Stimulated activated CD4-positive, alpha-beta T cell treated with anti-CD3 and anti-CD28 coated beads, TNF-alpha, amount 100 ng/mL, for 48 hours (primary cell): Measurements from ENCODE around the gene WNT16.

Experiments
- DNase-seq, 3 donors: peaks; one replicate each; pipeline ENCODE4 v3.0.0-alpha.2; 2020; ENCODE audit warnings: low read depth in 3 of 3

WNT16 gene

DNA sequence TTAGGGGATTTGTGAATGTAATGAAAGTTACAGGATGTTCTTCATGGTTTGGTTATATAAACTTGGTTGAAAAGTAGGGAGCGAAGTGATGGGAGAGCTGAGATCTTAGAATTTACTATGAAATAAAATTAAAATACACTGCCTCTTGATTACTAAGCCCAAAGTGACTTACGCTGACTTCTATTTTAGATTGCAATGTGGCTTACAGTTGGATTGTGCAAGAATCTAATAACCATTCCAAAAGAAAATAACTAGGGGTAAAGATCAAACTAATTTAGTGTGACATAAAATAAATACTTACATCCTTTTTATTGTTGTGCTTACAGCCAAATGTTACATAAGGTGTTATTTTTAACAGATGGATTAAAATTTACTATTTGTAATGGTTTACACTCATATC, 15.3 kb downstream of the WNT16 start:
- no peak for DNase-seq

DNA sequence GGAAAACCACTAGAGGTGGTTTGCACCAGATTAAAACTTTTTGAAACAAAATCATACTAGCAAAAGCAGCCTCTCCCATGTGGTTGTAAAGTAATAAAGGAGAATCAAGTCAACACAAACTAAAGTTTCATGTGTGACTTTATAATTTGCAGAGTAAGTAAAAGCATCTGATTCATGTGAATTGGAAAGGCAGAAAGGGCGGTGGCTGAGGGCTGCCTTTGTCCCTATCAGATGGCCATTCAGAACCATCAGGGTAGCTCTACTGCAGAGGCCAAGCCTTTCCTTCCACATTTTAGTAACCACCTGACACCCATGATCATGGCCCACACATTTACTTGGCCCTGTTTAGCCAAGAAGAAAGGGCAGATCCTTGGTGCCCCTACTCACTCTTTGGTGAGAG, 15.7 kb downstream of the WNT16 start:
- DNase-seq: no peak

DNA sequence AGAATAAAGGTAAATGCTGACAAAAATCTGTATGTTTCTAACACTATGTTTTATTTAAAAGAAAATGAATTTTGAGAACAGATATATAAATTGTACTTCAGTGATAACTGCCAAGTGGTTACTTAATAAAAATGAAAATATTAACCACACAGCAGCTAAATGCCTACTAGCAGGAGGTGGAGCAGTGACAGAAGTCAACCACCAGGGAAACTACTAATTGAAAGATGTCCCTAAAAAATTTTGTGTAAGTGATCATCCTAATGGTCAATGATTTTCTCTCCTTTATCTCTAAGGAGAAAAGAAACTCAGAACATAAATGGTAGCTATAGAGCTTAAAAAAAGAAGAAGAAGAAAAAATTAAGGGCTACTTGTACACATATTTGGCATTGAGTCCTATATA, 22.9 kb downstream of the WNT16 start:
- no peak for DNase-seq

DNA sequence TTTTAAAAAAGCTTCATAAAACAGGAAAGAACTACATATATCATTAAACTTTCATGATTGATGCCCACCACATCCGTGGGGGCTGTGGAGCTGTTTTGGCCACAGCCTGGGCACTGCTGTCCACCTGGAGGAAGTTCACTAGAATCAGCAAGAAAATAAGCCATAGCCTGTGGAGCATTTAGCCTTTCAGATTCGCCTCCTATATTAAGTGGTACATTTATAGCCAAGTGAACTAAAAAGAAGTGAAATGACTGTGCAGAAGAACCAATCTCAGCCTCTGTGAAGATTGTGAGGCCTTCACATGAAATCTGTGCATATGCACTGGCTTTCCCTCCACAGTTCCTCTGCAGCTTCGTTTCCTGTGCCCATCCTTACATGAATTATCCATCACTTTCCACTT, 23.5 kb downstream of the WNT16 start:
- no peak for DNase-seq

DNA sequence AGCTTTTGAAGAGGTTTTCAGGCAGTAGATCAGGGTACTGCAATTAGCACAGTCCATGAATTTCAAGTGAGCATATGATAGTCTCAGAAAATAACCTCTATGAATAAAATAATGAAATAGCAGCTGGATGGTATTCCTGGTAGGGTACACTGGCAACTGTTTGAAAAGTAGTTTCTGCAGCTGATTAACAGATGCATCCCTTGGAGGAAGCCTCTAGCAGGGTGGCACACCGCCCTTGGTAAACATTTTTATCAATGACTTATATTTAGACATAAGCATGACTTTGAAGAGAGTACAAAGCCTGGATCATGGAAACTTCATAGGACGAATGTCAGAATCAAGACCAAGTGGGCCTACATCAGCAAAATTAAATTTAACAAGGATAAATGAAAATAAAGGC, 26.8 kb downstream of the WNT16 start:
- no peak for DNase-seq

DNA sequence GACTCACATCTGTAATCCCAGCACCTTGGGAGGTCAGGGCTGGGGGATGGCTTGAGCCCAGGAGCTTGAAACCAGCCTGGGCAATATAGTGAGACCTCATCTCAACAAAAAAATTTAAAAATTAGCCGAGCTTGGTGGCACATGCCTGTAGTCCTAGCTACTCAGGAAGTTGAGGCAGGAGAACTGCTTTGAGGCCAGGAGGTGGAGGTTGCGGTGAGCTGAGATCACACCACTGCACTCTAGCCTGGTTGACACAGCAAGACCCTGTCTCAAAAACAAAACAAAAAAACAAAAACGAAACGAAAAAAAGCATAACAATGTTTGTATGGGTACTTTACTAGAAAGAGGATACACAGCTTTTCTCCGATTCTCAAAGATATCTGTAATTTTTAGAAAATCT, 31.8 kb downstream of the WNT16 start:
- no peak for DNase-seq

DNA sequence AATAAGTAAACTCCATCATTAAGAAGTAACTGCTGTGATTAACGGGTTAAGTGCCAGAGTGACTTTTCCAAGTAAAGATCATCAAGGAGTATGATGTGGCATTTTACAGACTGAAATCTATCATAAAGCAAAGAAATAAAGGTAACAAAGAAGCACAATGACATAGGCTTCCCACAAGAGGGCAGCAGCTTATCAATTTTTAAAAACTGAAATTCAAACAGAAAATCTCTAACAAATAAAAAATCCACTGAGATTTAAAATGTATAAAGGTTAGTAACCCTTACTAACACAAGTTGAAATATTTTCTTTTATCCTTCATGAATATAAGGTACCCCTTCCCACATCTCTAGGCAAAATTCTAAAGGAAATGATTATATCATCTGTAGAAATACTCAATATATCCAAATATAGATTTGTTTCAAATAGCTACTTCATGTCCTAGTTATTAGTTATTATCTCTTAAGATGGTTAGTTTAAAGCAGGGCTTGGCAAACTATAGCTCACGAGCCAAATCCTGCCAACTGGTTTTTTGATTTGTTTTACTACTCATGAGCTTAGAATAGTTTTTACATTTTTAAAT, 38.1 kb downstream of the WNT16 start:
- peak in 1 of 3 donors; percentile 16 for DNase-seq

DNA sequence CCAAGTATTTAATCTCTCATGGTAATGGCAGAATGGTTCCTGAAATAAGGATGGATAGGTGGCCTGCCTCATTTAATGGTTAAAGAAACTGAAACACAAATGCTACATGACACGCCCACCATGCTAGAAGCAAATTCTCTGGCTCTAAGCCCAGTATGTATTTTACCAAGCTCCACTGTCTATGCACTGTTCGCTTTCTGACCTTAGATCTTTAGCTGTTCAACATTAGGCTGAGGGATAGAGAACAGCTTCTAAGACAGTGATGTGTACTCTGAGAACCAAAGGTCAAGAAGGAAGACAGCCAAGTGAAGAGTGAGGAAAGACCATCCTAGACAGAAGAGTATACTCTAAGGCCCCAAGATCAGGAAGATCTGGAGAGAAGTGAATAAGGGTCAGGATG, 40.7 kb downstream of the WNT16 start:
- no peak for DNase-seq

DNA sequence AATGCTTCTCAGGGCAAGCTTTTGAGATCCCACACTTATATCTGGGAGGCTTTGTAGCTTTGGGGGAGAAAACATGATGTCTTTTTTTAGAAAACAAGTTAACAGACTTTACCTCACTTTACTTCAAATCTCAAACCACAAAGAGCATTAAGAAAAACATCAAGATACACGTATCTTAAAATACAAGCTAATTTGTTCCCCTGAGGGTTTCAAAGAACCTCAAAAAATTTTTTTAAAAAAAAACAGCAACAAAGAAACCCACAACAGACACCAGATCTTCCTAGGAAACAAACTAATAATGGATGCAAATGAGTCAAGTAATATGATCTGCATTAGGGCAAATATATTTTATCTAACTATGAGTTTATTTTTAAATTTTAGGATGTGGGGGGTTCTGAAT, 42.6 kb downstream of the WNT16 start:
- no peak for DNase-seq

DNA sequence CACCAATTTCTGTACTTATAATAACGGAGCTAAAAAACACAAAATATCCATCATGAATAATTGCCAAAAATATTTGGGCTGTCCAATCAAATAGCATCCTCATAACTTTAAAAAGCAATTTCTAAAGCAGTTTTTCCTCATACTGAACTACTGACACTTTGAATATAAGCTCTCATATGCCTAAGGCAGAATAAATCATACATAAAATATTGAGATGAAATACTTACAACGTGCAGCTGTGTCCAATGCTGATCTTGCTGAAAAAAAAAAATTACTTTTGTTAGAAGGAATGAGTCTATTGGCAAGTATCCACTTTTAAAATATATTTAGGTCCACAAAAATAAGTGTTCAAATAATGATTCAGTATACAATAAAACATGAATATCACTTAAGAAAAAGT, 43.1 kb downstream of the WNT16 start:
- no peak for DNase-seq

DNA sequence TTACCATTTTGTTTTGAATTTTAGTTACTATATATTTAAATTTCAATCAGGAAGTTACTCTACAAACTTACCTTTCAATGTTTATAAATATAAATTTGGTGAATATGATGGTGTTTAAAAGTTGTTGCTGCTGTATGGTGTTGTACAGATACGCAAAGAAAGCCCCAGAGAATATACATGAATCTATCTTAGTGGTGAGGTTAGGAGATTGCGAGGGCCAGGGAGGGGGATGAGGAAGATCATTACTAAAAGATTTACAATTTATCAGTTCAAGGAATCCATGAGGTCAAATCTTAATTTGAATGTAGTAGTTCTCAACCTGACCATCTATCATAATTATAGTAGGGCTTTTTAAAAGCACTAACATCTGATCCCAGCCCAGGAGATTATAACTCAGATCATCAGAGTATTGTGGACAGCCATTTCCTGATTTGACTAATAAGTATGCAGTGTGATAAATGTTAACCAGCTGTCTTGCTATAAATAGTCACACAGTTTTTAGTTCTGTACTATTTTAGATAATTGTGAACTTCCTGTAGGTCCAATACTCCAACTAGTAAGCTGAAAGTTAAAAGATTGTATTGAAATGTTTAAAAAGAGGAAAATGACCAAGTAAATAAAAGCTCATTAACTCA, 43.7 kb downstream of the WNT16 start:
- DNase-seq: no peak

DNA sequence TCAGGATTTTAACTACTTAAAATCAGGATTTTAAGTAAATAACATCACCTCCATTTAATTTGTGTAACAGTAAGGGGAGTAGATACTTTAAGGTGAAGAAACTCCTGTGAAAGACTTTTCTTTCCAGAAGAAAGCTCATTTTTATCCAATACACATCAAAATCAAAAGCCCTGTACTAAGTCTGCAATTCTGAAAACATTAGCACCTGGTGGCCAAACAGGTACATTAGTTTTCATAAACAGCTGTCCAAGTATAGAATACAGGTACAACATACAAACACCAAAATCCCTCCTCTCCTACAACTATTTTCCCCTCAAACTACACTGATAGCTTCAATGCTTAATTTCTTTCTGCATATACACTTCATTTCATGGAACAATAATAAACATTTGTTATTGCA, 44.4 kb downstream of the WNT16 start:
- no peak for DNase-seq

DNA sequence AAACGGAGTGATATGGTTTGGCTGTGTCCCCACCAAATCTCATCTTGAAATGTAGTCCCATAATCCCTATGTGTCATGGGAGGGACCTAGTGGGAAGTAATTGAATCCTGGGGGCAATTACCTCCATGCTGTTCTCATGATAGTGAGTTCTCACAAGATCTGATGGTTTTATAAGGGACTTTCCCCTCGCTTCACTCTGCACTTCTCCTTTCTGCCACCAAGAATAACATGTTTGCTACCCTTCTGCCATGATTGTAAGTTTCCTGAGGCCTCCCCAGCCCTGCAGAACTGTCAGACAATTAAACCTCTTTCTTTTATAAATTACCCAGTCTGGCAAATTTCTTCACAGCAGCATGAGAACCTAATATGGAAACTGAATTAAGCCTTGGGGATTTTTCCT, 48.2 kb downstream of the WNT16 start:
- no peak for DNase-seq

DNA sequence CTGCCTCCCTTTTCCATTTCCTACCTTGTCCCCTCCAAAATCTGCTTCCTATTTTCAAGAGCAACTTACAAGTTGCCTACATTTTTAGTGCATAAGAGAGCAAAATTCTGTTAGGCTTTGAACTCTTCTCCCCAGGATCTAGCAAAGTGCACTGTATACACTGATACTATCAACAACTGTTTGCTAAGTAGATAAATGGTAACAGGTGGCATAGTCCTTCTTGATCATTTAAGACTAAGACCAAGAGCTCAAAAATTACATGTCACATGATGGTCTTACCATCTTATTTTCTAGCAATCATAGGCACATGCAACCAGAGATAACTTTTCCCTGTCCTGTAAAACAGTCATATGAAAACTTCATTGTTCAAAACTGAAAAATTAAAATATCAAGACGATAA, 51.1 kb downstream of the WNT16 start:
- DNase-seq: no peak

DNA sequence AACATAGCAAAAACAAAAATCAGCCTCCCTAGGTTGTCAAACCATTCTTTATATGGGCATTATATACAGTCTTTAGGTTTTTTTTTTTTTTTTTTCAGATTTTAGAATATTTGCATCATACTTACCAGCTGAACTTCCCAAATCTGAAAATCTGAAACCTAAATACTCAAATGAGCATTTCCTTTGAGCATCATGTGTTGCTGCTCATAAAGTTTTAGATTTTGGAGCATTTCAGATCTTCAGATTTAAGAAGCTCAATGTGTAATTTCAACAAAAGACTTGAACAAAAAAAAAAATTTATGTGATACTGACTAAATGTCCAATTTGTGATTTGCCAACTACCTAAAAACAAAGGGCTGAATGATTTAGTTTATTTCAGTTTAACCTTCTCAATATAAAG, 53.7 kb downstream of the WNT16 start:
- no peak for DNase-seq

DNA sequence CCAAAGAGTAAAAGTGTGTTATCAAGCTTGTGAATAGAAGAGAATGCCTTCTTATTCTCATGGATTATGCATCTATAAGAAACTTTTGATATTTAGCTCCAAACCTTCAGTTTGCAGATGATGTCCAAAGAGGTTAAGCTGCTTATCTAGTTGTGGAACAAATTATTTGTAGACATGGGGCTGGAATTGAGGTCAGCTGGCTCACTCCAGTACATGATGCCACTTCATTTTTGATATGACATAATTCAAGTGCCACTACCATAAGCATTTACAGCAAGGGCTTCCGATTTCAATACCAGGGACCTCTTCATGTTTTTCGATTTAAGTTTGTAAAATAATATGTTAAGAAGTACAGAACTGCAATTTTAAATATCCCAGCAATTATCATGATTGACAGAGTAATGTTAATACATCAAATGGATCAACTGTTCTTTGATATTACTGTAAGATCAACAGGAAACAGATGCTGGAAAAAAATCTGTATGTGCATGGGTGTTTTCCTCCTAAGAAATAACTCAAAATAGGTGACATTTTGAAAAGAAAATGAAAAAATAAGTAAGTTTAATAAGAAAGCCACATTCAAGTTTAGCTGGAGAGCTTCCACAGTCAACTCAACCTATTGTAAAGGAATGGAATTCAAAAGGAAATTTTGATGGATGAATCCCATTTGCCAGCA, 54.6 kb downstream of the WNT16 start:
- DNase-seq: no peak

DNA sequence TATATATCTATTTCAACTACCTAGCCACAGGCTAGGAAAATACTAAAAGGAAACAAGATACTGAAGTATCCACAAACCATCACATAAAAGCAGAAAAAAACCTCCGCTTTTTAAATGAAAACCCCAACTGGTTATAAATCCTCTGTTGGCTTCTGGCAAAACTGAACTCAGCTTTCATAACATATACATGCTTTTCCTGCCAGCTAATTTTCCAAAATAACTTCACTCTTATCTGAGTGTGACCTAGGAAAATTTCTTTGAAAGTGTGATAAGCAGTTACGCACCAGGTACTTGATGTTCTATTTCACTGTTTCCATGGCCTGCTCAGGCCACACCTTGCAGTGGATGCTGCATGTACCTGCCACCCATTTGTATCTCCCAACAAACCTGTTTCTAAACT, 55.5 kb downstream of the WNT16 start:
- DNase-seq: no peak

DNA sequence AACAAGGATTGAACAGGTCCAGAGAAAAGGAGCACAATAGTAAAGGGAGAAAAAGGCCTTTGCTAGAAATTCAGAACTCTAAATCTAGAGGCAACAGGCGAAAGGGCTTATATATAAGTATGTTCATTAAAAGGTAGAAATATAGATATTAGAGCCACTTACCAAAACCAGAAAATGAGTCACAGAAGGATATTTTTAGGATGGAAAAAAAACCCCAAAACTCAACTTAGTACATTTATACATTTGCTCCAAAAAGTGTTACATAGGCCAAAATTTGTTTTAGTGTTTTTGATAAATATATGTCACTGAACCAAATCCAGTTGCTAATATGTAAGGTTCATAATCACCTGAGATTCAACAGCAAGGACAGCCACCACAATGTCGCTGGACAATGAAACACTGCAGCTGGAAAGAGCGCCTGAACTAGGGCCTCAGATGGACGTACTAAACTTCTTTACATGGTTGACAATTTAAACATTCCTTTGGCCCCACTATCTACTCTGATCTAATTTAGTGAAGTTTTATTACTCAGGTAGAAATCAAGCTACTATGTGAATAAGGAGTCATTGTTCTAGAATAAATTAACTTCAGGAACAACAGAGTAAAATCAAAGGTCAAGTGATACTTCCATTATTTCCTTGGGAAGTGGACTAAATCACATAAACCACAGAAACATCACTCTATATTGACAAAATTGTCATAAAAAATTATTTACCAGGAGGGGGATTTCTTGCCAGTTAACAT, 56.4 kb downstream of the WNT16 start:
- DNase-seq: no peak

DNA sequence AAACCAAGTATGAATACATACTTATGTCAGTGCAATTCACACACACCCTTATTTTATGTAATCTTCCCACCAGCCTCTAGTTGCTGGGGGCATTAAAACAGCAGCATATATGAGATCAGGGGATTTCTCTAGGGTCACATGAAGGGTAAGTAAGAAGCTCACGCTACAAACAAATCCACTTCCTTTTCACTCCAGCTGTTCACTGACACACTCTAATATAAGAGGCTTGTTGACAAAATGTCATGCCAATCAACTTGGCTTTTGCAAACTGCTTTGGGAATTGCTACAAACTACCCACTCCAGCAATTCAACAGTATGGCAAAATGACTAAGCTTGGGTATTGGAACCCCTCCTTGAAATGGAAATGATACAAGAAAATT, 57.0 kb downstream of the WNT16 start:
- DNase-seq: no peak

DNA sequence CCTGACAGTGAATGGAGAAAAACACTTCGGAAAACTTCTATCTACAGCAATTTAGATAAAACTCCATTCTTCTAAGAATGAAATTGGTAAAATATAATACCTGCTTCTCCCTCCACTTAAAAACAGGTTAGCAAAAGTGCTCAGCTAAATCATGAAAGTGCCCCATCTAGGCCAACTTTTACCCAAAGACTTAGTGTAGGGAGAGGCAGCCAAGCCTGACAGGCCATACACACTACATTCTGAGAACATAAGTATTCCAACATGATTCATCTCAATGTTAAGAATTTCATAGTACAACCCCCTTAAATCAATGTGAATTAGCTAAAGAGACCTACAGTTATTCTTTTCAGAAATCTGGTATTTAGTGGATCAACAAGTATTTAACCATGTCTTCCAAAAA, 60.1 kb downstream of the WNT16 start:
- DNase-seq: no peak

DNA sequence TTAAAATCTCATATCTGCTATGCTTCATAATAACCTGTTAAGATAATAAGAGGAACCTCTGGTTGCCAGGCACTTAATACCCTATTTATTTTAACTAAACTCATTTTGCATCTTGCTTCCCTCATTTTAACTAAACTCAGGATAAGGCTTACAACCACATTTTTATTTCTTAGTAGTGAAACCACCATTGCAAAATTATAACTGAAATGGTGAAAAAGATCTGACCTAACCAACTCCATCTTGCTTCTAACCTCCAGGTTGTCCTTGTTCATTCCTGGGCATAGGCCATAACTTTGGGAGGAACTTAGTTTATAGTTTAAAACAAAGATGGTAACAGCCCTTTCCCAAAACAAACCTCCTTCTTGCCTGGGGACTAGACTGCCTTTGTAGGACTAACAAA, 61.3 kb downstream of the WNT16 start:
- no peak for DNase-seq

DNA sequence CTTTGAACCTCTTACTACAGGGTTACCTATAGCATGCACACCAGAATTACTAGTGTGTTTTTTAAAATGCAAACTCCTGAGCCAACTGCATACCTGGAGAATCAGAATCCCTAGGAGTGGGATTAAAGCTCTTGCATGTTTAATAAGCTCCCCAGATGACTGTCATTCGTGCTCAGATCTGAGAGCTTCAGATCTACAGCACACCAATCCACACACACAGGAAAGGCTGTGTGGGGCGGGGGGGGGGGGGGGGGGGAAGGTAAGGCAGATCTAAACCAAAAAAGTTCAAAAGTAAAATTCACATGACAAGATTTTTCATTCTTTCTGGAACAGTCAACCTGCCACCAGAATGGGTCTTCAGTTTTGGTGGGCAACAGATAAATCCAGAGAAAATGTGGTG, 61.8 kb downstream of the WNT16 start:
- DNase-seq: no peak
